GM21619 (cell line): ENCODE results near the gene B9D1.
"Not testable (repeated sequence)": the region's sequence is repeated elsewhere in the genome, so short reads cannot be mapped to it uniquely, and the experiment has no call there.

Source experiments
- ATAC-seq: cut with Tn5 transposase; IDR thresholded peaks from one replicate; pipeline ENCODE4 v1.9.1; 2021; ENCODE audit not compliant: unreplicated experiment

Gene B9D1

GRCh38 chr17:19360772-19361171, 1.8 kb downstream of the B9D1 start:
- no peak for ATAC-seq

GRCh38 chr17:19359856-19360255, 2.7 kb downstream of the B9D1 start:
- no peak for ATAC-seq

GRCh38 chr17:19359151-19359550, 3.4 kb downstream of the B9D1 start:
- ATAC-seq: no peak

GRCh38 chr17:19357761-19358160, 4.8 kb downstream of the B9D1 start:
- ATAC-seq: no peak

GRCh38 chr17:19357351-19357750, 5.2 kb downstream of the B9D1 start:
- ATAC-seq: no peak

- no peak for ATAC-seq
These were observed 7.8 kb downstream of the B9D1 start for GRCh38 chr17:19354748-19355147.

GRCh38 chr17:19353401-19353800, 9.1 kb downstream of the B9D1 start:
- not testable (repeated sequence) for ATAC-seq

GRCh38 chr17:19348806-19349205, 13.7 kb downstream of the B9D1 start:
- ATAC-seq: no peak

- ATAC-seq: no peak
These were observed 14.4 kb downstream of the B9D1 start for GRCh38 chr17:19348081-19348650.

GRCh38 chr17:19347323-19348080, 15.0 kb downstream of the B9D1 start:
- ATAC-seq: no peak

- ATAC-seq: no peak
These were observed 15.9 kb downstream of the B9D1 start for GRCh38 chr17:19346351-19347255.

- no peak for ATAC-seq
These were observed 16.8 kb downstream of the B9D1 start for GRCh38 chr17:19345486-19346350.

- ATAC-seq: no peak
These were observed 17.5 kb downstream of the B9D1 start for GRCh38 chr17:19345067-19345460.

GRCh38 chr17:19344311-19345066, 18.0 kb downstream of the B9D1 start:
- no peak for ATAC-seq

- no peak for ATAC-seq
These were observed 18.8 kb downstream of the B9D1 start for GRCh38 chr17:19343671-19344151.

GRCh38 chr17:19343256-19343630, 19.3 kb downstream of the B9D1 start:
- ATAC-seq: no peak

GRCh38 chr17:19342611-19343255, 19.8 kb downstream of the B9D1 start:
- ATAC-seq: no peak

- ATAC-seq: no peak
These were observed 20.6 kb downstream of the B9D1 start for GRCh38 chr17:19341641-19342610.
